LHCN-M2 (cell line): ENCODE data around the gene CCDC3. TPM values are rescaled to one million over a fixed set of nuclear protein-coding genes. Genes with fewer than 3 reads are reported as not detected.
A peak's percentile ranks its signal among the peaks of the same experiment; 100 is the strongest.

Source experiments
- DNase-seq: peaks from one replicate; pipeline ENCODE4 v3.0.0-alpha.2; 2012; ENCODE audit warnings: low read depth
- total RNA-seq: library from RNA; depleted of rRNA; stranded (reverse); fragments of >200 nt; gene quantifications from 2 replicates; pipeline ENCODE4 v1.2.3, GENCODE V29; 2014

CCDC3 gene
- total RNA-seq, 1 experiment from 2014 or later = 3.2 TPM

DNA sequence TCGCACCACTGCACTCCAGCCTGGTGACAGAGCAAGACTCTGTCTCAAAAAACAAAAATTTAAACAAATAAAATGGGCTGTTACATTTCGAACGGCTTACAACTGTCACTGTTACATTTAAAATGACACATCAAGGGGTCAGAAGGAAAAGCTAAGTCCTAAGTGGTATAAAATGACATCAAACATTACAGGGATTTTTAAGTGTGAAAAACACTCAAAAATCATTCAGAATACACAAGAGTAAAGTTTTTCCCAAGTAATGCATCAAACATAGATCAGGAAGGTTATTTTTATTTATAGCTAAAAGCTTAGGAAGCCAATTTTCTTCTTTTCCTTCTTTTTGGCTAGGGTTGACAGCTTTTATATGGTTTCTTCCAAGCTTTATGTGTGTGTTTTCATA lies 39.0 kb downstream of the CCDC3 start:
- no peak for DNase-seq

DNA sequence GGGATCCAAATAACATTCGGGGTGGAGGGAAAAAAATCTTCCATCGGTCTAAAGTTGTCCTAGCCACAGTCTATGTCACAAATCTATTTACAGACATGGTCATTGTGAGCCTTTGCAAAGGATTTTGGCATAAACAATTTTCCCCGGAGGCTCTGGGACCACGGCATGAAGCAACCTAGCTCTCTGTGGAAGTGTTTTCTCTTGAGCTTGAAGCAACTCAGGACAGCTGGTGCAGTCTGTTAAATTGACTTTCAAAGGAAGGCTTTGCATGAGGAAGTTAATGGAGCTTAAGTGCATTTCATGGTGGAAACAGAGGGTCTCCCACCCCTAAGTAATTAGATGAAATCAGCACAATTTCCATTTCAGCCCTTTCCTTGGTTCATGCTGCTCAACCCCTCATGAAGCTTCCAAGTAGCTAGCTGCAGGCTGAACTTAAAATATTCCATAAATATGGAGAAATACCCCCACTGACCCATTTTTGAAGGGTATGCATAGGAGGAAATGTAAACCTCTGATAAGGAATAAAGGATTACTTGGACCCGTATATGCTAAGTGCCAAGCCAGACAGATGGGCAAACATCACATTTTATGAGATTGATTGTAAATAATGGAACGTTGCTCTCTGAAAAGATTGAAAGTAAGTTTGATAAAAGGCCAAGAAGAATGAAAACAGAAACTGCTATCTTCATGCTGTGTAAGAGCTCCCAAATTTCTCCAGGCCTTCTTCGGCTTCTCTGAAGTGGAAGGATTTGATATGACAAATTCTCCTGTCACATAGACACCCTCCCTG lies 39.9 kb downstream of the CCDC3 start:
- DNase-seq = peak; percentile 51

DNA sequence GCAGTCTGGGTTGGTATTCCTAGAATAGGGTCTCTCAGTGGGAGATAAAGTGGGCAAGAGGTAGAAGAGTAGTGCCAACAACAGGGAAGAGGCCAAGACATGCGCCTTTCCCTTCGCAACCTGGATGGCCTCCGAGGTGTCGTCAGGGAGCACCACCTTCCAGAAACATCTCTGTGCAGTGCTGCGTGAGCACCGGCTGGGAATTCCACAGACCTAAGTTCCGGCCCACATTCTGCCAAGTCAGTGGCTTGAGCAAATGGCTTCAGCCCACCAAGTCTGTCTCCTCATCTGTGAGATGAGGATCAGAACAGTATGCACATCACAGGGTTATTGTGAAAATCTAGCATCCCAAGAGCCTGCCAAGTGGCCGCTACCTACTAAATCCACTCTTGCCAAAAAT lies 40.6 kb downstream of the CCDC3 start:
- no peak for DNase-seq

DNA sequence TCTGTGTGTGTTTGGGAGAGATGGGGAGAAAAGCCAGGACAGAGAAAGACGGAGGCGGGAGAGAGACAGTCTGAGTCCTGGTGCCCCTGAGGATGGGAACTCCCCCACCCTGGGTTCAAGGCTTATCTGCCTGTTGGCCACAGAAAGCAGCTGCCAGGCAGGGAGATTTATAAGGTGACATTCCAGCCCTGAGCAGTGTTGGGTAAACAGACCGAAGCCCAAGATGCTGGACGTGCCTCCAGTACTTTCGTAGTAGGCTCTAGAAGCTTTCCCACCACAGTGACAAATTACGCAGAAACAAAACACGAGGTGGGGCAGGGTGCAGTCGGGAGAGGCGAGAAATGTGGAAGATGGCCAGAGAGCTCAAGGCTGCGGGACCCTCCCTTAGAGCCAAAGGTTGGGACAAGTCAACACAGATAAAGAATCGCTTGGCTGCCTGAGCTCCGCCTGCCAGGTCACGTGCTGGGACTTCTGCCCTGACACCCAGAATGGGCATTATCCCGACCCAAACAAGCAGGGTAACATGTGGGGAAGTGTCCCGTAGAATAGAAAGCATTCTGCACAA lies 41.1 kb downstream of the CCDC3 start:
- DNase-seq = peak; percentile 67

DNA sequence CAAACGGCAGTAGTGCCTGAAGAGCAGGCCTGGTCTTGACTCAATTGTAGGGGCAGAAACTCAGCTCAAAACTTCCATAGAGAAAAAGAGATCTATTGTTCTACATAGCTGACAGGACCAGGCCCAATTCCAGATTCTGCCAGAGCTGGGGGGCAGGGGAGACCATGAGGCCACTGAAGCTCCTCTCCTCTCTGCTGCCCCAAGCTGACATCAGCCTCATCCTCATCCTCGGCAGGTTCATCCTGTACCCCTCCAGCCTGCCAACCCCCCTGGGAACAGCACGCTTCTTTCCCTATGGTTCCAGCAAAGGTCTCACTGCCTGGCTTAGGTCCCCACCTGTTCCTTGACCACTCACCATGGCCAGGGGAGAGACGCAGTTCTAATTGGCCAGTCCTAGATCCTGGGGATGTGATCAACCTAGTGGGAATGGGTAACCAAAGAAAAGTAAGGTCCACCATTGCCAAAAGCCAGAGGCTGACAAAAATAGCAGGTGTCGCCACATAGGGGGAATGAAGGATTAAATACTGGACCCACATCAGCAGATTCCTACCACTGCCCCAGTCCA lies 42.9 kb downstream of the CCDC3 start:
- no peak for DNase-seq

DNA sequence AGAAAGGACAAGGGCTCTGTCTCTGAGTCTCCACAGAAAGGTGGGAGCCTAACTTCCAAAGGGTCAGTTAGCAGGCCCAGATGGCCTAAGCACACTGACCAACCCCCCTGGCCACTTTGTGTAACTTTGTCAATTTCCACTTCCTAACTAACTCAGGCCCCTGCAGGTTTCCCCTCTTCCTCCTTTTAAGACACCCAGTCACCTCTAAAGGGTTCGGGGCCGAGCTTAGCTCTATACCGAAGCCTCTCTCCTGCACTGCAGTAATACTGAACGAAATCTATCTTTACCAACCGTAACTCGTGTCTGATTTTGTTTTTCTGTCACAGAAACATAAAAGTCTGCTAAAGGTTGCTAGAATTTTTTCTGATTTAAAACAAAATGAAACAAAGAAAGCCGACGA lies 44.4 kb downstream of the CCDC3 start:
- DNase-seq = no peak

DNA sequence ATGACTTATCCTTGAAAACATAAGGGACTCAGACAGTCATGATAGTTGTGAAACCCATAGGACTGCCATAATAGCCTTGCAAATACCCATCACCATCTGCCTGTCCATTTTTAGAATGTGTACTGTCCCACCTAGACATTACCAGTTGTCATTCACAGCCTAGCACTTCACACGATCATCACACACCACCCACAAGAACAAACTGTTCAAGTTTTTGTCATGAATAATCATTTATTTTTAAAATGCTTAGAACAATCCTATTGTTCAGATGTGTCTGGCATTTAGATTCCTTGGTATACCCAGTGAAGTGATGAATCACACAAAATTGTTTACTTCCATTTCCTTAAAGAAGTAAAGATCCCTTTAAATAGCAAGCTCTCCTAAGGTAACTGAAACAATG lies 46.6 kb downstream of the CCDC3 start:
- DNase-seq = peak; percentile 68

DNA sequence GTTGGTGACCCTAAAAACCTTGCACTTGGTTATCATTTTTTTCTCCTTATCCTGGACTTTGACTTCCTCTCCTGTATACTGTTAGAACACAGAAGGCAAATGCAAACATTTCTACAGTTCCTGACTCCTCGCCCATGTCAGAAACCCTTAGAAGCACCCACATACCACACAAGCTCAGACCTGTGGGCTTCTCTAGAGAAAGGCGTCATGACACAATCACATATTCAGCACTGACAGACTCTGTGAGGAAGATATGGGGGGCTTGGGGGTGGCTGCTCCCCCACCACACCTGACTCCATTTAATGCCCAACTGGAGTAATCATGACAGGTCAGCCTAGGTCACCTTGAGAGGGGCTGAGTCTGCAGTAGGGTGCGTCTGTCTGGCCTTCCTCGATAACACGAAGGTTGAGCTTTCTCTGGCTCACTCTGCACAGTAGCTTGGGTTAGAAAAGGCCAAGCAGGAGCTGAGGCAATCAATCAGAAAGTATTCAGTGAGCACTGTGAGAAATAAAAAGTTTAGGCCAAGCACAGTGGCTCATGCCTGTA lies 50.9 kb downstream of the CCDC3 start:
- no peak for DNase-seq

DNA sequence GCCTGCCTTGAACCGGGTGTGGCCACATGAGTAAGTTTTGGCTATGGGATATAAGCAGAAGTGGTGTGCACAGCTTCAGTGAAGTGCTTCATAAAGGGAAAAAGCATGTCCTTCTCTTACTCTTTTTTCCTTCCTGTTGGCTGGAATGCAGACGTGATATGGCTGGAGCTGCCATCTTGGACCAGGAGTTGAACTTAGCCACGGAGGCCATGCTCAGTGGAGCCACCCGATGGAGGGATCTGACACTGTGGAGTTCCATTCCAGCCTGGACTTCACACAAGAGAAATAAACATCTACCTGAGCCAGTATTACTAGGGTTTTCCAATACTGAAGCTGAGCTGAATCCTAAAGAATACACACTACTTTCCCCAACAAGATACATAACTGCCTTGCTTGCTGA lies 52.3 kb downstream of the CCDC3 start:
- DNase-seq = no peak

DNA sequence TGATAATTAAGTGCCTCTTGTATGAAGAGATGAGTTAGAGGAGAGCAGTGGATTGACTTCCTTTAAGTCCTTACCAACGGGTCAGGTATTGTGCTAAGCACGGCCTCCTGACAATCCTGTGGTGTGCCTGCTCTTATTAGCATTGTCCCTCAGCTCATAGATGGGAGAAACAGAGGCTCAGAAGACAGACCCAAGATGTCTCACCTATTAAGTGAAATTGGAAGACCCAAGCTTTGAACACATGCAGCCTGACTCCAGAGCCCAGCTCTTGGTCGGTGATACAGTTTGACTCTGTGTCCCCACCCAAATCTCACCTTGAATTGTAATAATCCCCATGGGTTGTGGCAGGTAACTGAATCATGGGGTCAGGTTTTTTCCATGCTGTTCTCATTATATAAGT lies 53.8 kb downstream of the CCDC3 start:
- no peak for DNase-seq

DNA sequence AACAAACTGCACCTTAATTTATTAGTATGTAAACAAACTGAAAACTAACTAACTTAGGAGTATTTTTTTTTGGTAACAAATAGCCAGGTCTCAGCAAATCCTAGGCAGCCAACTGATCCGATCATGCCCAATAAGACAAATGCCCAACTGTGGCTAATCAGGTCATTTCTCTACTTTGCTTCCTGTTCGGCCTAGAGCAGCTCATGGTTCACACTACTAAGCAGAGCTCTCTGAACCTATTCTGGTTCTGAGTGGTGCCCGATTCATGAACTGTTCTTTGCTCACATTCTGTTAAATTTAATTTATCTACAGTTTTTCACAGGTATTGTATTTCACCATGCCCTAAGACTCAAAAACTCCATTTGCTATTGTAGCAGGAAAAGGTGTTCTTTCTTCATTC lies 55.1 kb downstream of the CCDC3 start:
- no peak for DNase-seq

DNA sequence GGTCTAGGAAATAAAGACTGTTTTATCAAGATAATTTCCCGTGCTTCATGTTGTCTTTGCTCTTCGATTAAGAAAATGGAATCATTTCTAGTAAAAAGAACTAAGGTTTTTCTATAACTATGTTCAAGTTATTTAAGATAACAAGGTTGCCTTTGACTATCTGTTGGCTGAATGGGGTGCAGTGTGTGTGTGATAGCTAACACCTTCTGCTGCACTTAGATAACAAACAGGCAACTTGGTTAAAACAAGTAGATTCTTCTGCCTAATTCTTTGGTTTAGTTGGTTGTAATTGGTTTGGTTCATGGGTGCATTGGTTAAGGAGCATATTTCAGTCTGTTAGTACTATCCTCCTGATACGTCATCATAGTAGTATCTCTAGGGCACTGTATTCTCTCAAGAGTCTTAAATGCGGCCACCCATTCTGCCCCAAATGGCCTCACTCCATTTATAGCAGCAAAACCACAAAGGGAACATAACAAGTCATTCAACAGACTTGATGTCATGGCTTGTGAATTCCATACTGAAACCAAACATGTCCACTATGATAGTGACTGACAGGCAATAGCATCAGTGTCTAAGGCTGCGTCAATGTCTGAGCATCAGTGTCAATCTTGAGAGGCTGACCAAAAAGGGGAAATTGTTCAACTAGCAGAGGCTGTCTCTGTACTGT lies 55.7 kb downstream of the CCDC3 start:
- DNase-seq = peak; percentile 47

DNA sequence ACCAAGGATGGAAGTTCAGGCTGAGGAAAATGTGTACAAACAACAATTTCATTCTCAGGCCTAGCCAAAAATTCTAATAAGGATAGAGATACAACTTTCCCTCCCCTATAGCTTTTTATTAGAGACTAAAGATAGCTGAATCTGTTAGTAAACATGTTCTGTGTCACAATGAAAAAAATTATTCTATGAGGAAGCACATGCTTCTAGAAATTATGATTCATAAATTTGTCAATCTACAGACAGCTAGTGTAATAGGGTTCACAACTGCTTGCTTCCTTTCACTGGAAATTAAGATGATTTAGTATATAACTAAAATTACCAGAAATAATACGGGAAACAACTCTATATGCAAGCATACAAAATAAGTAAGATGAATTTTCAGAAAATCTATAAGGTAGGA lies 56.6 kb downstream of the CCDC3 start:
- DNase-seq = no peak

DNA sequence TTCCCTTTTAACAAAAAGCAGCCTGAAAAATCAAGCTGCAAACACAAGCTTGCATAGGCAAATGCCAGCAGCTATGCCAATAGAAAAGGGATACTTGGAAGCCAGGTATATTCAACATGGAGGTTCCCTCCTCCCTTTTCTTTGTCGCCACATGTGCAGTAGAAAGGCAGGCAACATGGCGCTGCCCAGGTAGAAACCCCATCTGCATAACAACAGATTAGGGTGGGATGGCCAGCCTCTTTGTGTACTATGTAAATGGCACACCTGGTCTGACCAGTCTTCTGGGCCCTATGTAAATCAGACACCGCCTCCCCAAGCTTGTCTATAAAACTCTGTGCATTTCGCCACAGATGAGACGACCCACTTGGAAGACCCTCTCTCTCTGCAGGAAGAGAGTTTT lies 58.1 kb downstream of the CCDC3 start:
- no peak for DNase-seq

DNA sequence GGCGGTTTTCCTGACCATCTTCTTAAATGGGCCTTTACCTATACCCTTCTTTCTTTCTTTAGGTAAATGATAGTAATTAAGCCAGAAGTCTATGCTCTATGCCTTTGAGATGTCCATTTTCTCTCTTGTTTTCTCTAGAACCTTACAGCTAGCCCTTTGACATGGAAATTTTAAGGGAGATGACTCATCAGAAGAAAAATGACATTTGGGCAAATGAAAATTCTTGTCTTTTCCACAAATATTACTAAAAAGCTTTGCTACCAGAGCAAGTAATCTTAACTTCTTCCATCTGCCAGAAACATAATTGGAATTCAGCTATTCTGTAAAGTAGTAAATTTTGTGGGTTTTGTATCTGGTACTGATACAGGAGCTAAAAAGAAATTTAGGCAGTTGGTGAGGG lies 59.5 kb downstream of the CCDC3 start:
- DNase-seq = no peak

DNA sequence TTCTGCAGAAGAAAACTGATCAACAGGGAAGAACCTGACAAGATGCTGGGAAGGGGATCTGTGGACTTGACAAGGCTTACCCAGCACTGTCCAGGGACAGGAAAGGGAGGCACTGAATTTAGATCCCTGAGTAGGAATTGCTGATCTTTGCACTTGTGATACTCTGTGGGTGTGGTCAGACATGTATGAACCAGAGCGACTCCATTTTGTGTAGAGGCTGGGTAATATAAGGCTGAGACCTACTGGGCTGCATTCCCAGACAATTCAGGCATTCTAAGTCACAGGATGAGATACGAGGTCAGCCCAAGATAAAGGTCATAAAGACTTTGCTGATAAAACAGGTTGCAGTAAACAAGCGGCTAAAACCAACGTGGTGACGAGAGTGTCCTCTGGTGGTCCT lies 60.7 kb downstream of the CCDC3 start:
- DNase-seq = no peak

DNA sequence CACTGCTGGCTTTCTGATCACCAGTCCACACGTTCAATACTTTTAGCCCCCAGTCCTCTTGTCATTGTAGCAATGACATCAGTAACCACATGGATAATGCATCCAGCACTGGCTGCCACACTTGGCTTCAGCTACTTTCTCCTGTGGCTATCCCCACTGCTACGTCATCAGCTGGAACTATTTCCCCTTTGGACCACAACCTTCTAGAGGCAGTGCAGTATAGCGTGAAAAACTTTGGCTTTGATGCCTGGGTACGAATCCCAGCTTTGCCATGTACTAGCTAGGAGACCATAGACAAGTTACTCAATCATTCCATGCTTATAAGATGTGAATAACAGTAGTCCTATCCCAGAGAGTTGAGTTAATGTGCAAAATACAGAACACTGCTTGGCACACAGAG lies 63.2 kb downstream of the CCDC3 start:
- no peak for DNase-seq

DNA sequence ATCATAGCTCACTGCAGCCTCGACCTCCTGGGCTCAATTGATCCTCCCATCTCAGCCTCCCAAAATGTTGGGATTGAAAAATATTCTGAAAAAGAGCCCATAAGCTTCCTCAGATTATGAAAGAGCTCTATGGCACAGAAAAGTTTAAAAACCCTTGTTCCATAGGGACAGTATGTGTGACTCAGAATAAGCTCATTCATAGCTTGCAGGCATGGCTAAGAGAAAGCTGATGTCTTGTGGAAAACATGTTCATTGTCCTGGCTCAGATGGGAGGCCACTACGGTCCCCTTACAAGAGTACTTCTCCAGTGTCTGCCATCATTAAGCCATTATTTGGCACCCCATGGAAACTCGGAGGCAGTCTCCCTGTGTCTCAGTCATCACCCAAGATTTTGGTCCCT lies 64.0 kb downstream of the CCDC3 start:
- no peak for DNase-seq

DNA sequence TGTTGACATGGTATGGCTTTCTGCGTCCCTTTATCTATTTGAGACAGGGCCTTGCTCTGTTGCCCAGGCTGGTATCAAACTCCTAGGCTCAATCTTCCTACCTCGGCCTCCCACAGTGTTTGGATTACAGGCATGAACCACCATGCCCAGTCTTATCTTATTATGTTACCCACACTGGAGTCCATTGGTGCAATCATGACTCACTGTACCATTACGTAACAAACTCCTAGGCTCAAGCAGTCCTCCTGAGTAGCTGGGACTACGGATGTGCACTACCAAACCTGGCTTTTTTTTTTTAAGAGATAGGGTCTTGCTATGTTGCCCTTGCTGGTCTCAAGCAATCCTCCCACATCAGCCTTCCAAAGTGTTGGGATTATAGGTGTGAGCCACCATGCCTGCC lies 66.7 kb downstream of the CCDC3 start:
- DNase-seq = peak; percentile 58

DNA sequence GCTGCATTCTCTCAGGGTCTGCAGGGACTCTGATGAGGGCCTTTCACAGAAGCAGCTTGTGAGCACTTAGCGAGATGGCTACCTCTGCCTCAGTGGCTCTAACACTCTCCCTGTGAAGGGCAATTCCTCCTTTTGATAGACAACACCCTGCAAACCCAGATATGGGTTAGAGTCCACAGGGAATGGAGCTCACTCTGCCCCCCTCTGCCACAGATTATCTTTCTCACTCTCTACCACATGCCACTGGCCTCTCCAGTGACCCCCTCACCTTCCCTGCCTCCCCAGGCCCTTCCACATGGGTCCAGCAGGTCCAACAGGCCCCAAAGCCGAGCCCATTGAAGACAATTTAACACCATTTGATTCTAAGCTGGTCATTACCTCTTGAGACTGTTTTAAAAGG lies 72.1 kb downstream of the CCDC3 start:
- DNase-seq = no peak

DNA sequence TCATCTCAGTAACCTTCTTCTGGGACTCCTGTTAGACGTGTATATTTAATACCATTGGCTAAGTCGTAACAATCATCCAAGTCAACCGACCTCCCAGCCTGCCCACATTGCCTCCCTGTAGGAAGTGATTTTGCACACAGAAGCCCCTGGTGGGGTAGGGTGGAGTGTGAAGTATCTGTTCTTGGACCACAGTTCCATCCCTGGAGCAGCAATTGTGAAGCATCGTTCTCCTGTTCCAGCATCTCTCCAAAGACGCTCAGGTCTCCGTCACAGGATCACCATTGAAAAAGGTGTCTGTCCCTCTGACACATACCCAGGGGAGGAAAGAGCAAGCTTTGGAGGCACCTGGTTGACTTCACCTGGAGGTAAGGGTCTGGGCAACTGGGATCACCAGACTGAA lies 72.9 kb downstream of the CCDC3 start:
- no peak for DNase-seq

DNA sequence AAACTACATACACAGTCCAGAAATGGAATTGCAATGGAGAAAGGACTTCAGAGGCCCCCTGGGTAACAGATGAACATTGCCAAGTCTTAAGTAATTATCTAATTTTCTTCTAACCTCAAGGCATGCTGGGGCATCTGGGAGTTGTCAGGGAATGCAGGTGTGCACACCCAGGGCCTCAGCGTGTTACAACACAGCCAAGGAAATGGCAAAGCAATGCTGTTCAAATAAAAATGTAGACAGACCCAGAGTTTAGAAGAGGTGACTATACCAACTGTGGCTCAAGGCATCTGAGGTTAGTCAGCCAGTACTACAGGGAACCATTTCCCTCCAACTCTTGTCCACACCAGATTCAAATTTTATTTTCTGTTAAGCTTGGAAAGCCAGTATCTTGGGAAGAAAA lies 73.6 kb downstream of the CCDC3 start:
- DNase-seq = no peak

DNA sequence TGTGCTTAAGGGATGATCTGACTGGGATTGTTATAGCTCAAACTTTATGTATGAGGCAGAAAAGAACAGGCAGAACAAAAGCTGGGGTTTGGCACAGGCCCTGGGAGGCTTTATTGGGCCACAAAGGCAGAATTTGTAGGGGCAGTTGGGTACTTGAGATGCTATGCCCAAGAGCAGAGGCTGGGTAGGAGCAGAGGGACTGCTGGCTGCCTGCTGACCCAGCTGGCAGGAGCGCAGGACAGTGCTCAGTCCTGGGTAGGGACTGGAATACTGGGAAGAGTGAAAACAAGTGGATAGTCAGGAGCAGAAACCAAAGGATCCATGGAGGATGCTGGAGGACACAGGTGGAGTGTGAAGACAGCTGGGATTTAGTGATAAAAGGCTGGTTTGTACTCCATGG lies 75.7 kb downstream of the CCDC3 start:
- no peak for DNase-seq
